PFSK-1 (cell line): Measurements from ENCODE around the gene UGCG.

Experiments
- FOXP2 ChIP-seq: optimal IDR thresholded peaks from 2 replicates; pipeline ENCODE3; 2011; ENCODE audit warnings: borderline replicate concordance, control low read depth, inconsistent platforms; ENCODE audit not compliant: insufficient read depth; ENCODE audit errors: extremely low read length, extremely low read depth
- POLR2AphosphoS5 ChIP-seq: IDR thresholded peaks from 2 replicates; pipeline ENCODE4 v1.6.1; 2012; ENCODE audit warnings: low read depth, mild to moderate bottlenecking, control low read depth, low read length, moderate library complexity
- REST ChIP-seq, 2 experiments: IDR thresholded peaks; 2 replicates each; pipeline versions ENCODE4 v1.6.1 to v1.8.0; 2011 to 2012; ENCODE audit warnings: low read depth in 2 of 2, low read length in 2 of 2, control low read depth in 1 of 2, inconsistent platforms in 1 of 2, mild to moderate bottlenecking in 1 of 2, moderate library complexity in 1 of 2; ENCODE audit not compliant: insufficient read depth in 1 of 2
- SIN3A ChIP-seq: IDR thresholded peaks from 2 replicates; pipeline ENCODE4 v1.6.1; 2012; ENCODE audit warnings: mild to moderate bottlenecking, low read length, moderate library complexity, borderline replicate concordance; ENCODE audit not compliant: insufficient read depth
- TAF1 ChIP-seq: IDR thresholded peaks from 2 replicates; pipeline ENCODE4 v1.6.1; 2012; ENCODE audit warnings: low read length, control low read depth, borderline replicate concordance; ENCODE audit not compliant: insufficient read depth

The UGCG gene

DNA sequence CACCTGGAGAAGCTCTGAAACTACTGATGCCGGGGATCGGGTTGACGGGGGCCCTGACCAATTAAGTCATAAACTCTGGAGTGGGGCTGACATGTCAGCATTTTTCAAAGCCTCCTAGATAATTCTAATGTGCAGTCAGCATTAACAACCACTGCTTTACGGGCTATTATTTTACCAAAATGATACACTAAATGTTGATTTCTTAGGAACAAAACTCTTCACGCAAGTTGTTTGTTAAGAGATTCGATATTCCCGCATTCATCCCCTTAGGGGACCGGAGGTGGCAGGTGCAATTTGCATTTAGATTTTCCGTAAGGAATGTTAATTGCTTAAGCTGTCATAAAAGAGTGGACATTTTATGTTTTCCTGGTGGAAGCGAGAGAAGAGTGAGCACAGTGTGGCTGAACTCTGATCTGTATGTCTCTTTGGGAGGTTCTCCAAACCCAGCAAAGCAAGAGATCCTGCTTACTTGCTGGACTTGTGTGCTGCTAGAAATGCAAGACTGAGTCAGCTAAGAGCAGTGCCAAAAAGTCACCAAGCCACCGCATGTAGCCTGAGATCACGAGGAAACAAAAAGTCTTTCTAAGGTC is 77.6 kb downstream of the UGCG start:
- TF ChIP-seq POLR2AphosphoS5 (no peak), TAF1 (no peak), REST (IDR thresholded peaks at IDR 0.05; ENCODE audit: insufficient read depth in 1 of 2, low read depth in 2 of 2, low read length in 2 of 2) (no peak), FOXP2 (no peak), SIN3A (no peak)

DNA sequence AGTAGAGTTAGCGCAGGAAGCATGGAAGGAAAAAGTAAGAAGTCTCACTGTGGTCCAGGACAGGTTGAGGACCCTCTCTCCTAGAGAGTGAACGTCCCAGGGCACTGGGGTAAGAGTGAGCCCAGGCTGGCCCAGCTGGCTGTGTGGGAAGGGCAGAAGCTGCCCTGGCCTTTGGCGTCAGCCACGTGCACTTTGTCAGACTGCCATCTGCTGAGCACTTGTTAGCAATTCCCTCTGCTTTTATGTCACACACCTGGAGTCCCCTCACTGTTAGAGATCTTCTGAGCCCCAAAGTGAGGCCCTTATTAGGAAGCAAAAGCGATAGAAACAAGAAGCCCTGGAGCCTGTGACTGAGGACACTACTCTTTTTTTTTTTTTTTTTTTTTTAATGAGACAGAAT is 79.1 kb downstream of the UGCG start:
- TF ChIP-seq POLR2AphosphoS5 = no peak
- no peak for TF ChIP-seq FOXP2
- no peak for TF ChIP-seq TAF1
- TF ChIP-seq REST (IDR thresholded peaks at IDR 0.05; ENCODE audit: insufficient read depth in 1 of 2, low read depth in 2 of 2, low read length in 2 of 2) = no peak
- TF ChIP-seq SIN3A = no peak

DNA sequence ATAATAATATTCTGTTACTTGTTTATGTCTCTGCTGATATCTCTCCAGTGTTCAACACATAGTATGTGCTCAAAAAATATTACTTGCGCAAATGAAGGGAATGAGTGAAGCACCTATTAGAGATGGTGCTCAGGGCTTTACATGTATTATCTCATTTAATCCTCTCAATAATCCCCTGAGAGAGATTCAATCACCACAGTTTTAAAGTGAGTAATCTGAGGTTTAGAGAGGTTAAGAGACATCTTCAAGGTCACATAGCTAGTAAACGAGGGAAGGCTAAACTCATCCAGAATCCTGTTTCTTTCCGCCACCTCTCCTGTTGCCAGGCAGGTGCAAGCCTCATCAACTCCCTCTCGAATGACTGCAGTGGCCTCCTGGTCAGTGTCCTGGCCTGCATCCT is 82.0 kb downstream of the UGCG start:
- TF ChIP-seq POLR2AphosphoS5 (no peak), REST (IDR thresholded peaks at IDR 0.05; ENCODE audit: insufficient read depth in 1 of 2, low read depth in 2 of 2, low read length in 2 of 2) (no peak), TAF1 (no peak), SIN3A (no peak), FOXP2 (no peak)

DNA sequence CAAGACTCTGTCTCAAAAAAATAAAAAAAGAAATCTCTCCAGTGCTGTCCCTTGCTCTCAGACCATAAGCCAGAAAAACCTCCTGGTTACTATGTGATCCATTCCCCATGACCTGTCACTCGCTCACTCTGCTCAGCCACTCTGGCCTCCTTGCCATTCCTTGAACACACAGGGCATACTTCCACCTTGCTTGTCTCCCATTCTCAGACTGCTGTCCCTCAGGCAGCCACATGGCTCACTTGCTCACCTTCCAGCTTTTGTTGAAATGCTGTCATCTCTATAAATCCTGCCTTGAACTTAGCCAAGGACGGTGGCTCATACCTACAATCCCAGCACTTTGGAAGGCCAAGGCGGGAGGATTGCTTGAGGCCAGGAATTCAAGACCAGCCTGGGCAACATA is 82.9 kb downstream of the UGCG start:
- TF ChIP-seq TAF1 (no peak), POLR2AphosphoS5 (no peak), SIN3A (no peak), REST (IDR thresholded peaks at IDR 0.05; ENCODE audit: insufficient read depth in 1 of 2, low read depth in 2 of 2, low read length in 2 of 2) (no peak), FOXP2 (no peak)

DNA sequence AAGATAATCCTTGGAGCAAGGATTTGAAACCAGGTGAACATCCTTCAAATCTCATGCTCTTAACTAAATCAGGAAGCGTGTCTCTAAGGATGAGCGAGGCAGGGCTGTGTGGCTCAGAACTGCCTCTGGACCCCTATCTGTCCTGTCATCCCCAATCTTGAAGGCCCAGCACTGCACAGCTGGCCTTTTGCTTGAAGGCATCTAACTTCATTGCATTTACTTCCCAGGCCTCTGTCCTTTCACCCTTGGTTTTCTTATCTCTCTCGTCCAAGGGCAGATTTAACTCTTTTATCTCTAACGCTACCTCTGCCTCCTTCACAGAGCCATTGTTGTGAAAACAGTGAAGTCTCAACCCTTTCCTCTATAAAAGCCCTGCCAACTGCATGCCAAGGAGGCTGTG is 83.8 kb downstream of the UGCG start:
- TF ChIP-seq FOXP2 (no peak), SIN3A (no peak), TAF1 (no peak), REST (IDR thresholded peaks at IDR 0.05; ENCODE audit: insufficient read depth in 1 of 2, low read depth in 2 of 2, low read length in 2 of 2) (no peak), POLR2AphosphoS5 (no peak)
